ENCODE results near the gene THG1L. TPM values are rescaled to one million over a fixed set of nuclear protein-coding genes. Genes with fewer than 3 reads are reported as not detected.

Gene THG1L
- total and polyA plus RNA-seq, 11 donors = 3.7 to 8.5 (median 5.4) TPM

- no peak overlapping the region for H3K27ac ChIP-seq
- no peaks in the 10 kb centered on the region for H3K27me3 ChIP-seq
- intact Hi-C loops (cut with DNase I) = loop anchor here in 3 of 10 donors (10.0 kb wide), 3 partner anchors 312 to 602 kb away; partner anchors contain the start of gene MED7 (in 1 of the 3)
- TF ChIP-seq POLR2A (IDR thresholded peaks at IDR 0.05) (no peak), CTCF (IDR thresholded peaks at IDR 0.05) (no peak)
- H3K4me1 ChIP-seq = peaks cover 0 to 19% (median 10%) of the 10 kb centered on the region in 12 donors
- peaks cover 0 to 11% (median 5%) of the 10 kb centered on the region in 9 donors for H3K36me3 ChIP-seq
- WGBS, 4 donors = 82 to 88% (median 86%) methylated on average over 6 of the region's 6 CpGs
- H3K9me3 ChIP-seq = no peaks in the 10 kb centered on the region
- H3K4me3 ChIP-seq = no peak overlapping the region
- no peak for ATAC-seq
- no peak for DNase-seq
Measured at GRCh38 chr5:157747173-157747740, 16.0 kb downstream of the THG1L start.

GRCh38 chr5:157747766-157748700 lies 16.8 kb downstream of the THG1L start:
- H3K27me3 ChIP-seq = no peaks in the 10 kb centered on the region
- peaks cover 0 to 18% (median 10%) of the 10 kb centered on the region in 12 donors for H3K4me1 ChIP-seq
- ATAC-seq (no peak), DNase-seq (no peak)
- H3K4me3 ChIP-seq = no peak overlapping the region
- 92 to 96% (median 95%) methylated on average over 8 of the region's 8 CpGs for WGBS, 4 donors
- H3K36me3 ChIP-seq = peaks cover 0 to 19% (median 13%) of the 10 kb centered on the region in 9 donors
- TF ChIP-seq POLR2A (IDR thresholded peaks at IDR 0.05) = no peak
- TF ChIP-seq CTCF (IDR thresholded peaks at IDR 0.05) = no peak
- H3K9me3 ChIP-seq = no peaks in the 10 kb centered on the region
- intact Hi-C loops (cut with DNase I) = loop anchor here in 3 of 10 donors (10.0 kb wide), 3 partner anchors 313 to 603 kb away; partner anchors contain the start of gene MED7 (in 1 of the 3)
- no peak overlapping the region for H3K27ac ChIP-seq

- DNase-seq = no peak
- Histone ChIP-seq H3K36me3 (peaks cover 0 to 28% (median 22%) of the 10 kb centered on the region in 9 donors), H3K9me3 (no peaks in the 10 kb centered on the region), H3K4me3 (no peak overlapping the region), H3K27me3 (no peaks in the 10 kb centered on the region), H3K4me1 (peaks cover 0 to 15% (median 9%) of the 10 kb centered on the region in 12 donors), H3K27ac (no peak overlapping the region)
- intact Hi-C loops (cut with DNase I) = loop anchor here in 3 of 10 donors (10.0 kb wide), 3 partner anchors 314 to 604 kb away; partner anchors contain the start of gene MED7 (in 1 of the 3)
- ATAC-seq = no peak
- 75 to 85% (median 81%) methylated on average over 4 of the region's 4 CpGs for WGBS, 4 donors
- no peak for TF ChIP-seq CTCF (IDR thresholded peaks at IDR 0.05)
- TF ChIP-seq POLR2A (IDR thresholded peaks at IDR 0.05) = no peak
Measured at GRCh38 chr5:157748760-157749461, 17.7 kb downstream of the THG1L start.

Measured in heart left ventricle (tissue), 16 donors.